UCSD-AML1 (cell line): ENCODE measurements around the gene NR4A3.
"Not testable (repeated sequence)": the region's sequence is repeated elsewhere in the genome, so short reads cannot be mapped to it uniquely, and the experiment has no call there.

ENCODE experiments used
- DNase-seq: peaks from one replicate; lab custom pipeline; 2025; ENCODE audit not compliant: unreplicated experiment; lab: John Stamatoyannopoulos, UW

Gene NR4A3

DNA sequence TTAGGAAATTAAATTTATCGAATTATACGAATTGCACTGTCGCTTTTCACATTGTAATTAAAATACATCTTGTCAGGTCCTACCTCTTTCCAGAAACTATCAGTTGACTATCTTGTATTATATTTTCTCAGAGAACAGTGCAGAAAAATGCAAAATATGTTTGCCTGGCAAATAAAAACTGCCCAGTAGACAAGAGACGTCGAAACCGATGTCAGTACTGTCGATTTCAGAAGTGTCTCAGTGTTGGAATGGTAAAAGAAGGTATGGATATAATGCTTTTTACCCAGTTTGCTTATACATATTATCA lies 10.8 kb downstream of the NR4A3 start:
- DNase-seq, result no peak

GRCh38 chr9:99833735-99834134 lies 12.1 kb downstream of the NR4A3 start:
- no peak for DNase-seq

DNA sequence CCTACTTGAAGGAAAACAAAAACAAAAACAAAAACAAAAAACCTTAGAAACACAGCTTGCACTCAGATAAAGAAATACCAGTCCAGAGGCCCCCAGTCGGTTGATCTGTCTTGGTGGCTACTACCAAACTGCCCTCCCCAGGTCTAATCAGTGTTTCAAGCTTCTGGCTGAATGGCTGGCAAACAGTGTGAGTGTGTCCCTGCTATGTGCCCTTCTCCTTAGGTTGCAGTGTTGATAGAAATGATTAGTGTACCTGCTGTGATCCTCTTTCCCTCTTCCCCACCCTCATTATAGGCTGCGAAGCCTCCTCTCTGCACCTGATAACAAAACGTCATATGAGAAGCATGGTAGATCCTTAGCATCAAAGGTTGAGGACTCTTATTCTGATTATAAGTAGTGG lies 12.8 kb downstream of the NR4A3 start:
- DNase-seq, result no peak

DNA sequence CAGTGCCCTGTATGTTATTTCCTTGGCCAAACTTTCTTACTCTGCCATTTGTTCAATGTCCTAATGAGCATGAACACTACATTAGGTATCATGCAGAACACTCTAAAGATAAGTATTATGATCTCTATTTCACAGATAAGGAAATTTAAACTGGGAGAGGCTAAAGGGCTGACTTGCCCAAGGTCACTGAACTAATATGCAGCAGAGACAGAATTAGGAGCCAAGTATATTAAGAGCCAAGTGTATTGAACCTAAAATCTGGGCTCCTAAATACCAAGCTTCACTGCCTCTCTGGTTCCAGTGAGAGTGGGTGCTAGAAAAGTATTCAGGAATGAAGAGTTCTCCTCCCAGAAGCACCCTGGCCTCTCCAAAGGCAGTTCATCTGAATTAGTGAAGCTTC lies 13.5 kb downstream of the NR4A3 start:
- DNase-seq, result no peak

GRCh38 chr9:99835581-99835980 lies 13.9 kb downstream of the NR4A3 start:
- no peak for DNase-seq

- DNase-seq, result no peak
These were observed 18.4 kb downstream of the NR4A3 start for GRCh38 chr9:99840072-99840471.

DNA sequence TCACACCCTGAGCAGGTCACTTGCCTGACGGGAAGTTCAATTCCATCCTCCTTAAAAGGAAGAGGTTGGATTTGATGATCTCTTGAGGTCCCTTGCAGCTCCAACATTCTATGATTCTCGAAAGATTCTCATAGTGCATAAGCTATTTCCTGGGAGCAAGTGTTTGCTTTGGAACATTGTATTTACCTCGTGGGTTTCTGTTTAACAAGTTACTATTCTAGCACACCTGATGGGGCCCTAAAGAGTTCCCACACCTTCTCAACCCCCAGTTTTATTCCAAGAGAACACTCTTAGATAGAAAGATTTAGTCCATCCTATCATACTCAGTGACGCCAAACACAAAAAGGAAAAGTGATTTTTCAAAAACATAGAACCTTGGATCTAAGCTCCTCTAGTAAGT lies 23.4 kb downstream of the NR4A3 start:
- DNase-seq, result no peak

GRCh38 chr9:99848447-99848846 lies 26.8 kb downstream of the NR4A3 start:
- no peak for DNase-seq

DNA sequence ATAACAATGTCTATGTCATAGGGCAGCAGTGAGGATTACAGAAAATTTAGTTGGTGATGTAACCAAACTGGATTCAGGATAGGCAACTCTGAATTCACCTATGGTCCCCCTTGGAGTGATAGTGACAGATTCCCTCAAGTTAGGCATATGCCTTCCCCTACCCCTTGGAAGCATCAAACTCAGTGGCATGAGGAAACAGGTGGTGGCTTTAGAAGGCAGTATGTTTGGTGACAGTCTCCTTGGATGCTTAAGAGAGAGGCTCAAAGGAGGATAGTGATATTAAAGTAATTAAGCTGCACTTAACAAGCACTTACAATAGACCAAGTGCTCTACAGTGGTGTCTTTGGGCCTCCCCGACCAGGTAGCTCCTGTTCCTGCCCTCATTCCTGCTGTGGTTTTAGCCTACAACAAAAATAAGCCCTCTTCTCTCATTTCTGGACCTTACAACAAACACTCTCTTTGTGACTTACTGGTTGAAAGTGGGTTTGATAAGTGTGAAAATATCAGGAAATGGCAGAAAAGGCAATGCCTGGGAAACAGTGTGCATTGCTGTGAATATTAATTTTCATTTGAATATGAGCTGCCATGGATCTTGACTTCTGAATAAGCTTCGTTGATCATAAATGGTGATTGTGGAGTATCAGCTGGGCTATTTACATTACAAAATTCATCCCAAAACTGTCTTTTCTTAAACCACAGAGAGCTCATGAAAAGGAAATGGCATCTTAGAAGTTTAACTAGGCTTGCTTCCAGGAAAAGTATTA lies 29.2 kb downstream of the NR4A3 start:
- DNase-seq, result no peak

DNA sequence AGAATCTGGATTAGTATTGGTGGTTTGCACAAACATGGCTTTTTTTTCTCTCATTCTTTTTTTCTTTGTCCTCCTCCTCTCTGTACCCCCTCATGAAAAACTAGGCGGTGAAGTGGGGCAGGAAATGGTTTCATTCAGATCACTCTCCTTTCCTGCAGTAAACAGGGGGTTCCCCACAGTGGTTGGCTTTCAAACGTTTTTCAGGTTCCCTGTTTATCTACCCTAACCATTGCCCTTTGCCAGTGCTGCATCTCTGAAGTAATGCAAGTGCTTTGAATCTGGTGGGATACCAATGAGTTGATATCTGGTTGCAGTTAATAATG lies 29.8 kb downstream of the NR4A3 start:
- no peak for DNase-seq

DNA sequence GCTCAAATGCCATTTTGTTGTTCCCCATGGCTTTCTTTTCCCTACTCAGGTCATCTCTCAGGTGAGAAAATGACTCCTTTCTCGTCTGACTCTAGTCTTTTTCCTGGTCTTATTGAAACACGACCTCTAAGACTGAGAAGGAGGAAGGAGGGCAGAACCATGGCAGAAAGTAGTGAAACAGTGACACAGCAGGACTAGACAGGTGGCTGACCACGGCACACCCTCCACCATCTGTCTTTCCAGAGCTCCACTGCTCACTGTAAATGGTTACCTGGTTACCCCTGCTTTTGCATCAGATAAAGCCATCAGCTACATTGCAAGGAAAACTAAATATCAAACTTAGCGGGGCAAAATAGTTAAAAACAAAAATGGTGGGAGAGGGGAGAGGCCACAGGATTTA lies 30.9 kb downstream of the NR4A3 start:
- DNase-seq, result no peak

- no peak for DNase-seq
These were observed 33.9 kb downstream of the NR4A3 start for GRCh38 chr9:99855467-99856176.

DNA sequence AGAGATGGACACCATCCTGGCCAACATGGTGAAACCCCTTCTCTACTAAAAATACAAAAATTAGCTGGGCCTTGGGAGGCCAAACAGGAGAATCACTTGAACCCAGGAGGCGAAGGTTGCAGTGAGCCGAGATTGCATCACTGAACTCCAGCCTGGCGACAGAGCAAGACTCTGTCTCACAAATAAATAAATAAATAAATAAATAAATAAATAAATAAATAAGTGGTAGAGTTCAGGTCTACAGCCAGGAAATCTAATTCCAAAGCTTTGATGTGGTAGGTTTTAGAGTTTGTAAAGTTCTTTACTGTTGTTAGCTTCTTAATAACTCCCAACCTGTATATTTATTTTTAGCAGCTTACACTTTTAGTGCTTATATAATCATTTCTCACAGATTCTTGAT lies 35.9 kb downstream of the NR4A3 start:
- DNase-seq, result not testable (repeated sequence)

DNA sequence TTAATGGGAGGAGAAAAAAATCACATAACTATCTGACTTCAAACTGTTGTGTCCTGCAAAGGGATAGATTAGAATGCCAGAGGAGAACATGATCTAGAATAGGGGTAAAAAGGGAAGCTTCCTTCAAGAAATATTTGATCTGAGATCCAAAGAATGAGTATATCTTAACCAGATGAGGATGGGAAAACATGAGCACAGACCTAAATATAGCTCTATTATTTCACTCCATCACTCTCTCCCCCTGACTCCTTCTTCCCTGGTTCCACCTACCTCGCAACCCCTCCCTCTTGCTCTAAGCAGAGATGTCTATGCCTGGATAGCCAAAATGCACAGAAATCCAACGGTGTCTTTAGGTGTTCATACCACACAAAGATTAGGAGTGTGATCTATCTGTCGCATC lies 36.4 kb downstream of the NR4A3 start:
- no peak for DNase-seq

GRCh38 chr9:99859243-99859980 lies 37.7 kb downstream of the NR4A3 start:
- DNase-seq, result no peak

- DNase-seq, result no peak
These were observed 38.6 kb downstream of the NR4A3 start for GRCh38 chr9:99860266-99860665.

- DNase-seq, result no peak
These were observed 42.3 kb downstream of the NR4A3 start for GRCh38 chr9:99863955-99864354.

DNA sequence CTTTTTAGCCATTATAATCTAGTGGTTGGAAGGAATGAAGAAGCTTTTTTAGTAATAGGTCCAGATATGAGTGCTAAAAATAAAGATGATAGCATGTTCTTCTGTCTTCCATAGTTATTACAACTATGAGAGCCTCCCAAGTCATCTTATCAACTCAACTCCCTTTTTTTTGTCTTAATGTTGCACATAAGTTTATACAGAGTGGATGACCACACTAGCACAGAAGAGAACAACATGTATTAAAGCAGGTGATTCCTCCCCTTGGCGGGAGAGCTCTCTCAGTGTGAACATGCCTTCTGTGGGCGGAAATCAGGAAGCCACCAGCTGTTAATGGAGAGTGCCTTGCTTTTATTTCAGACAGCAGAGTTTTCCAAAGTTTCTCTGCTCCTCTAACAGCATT lies 44.7 kb downstream of the NR4A3 start:
- DNase-seq, result no peak

GRCh38 chr9:99867536-99867935 lies 45.9 kb downstream of the NR4A3 start:
- DNase-seq, result no peak

GRCh38 chr9:99867968-99868367 lies 46.3 kb downstream of the NR4A3 start:
- DNase-seq, result no peak

GRCh38 chr9:99868845-99869244 lies 47.2 kb downstream of the NR4A3 start:
- no peak for DNase-seq

DNA sequence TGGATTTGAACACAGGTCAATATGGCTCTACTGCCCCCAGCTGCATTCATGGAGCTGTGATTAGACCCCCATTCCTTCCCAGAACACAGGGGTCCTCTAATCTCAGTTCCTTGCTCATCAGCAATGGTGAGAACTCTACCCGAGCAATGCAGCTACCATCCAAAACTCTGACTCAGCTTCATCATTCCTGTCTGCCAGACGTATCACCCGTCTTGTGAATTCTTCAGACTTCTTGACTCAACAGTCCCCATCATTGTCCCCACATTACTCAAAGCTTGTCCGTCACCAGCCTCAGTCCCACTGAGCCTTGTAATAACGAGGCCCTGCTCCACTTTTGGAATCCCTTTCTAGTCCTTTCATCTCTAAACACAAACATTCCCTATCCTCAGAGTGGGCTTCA lies 48.4 kb downstream of the NR4A3 start:
- DNase-seq, result no peak
